ENCODE data around the gene TP63.

Gene TP63

DNA sequence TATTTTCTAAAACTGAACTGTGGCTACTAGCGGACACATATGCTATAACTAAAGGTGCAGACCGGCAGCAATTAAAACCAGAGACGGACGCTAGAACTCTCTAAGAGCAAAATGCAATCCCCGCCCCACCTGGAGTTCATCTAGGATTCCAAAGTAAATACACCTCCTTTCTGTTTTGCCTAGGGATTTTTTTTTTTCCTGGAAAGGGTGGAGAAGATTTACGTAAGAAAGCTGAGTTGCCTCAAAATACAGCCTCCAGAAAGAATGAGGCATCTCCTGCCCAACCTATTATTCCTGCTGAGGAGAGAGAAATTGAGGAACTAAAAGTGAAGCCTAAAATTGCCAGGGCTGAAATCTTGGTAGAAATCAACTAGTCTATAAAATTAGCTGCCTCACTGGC, 150.2 kb downstream of the TP63 start:
- TF ChIP-seq TEAD4 (IDR thresholded peaks at IDR 0.05): no peak
- no peak for TF ChIP-seq ZBTB7A (IDR thresholded peaks at IDR 0.05; ENCODE audit: low read depth)
- TF ChIP-seq TCF12 (IDR thresholded peaks at IDR 0.05; ENCODE audit: low read depth): no peak

DNA sequence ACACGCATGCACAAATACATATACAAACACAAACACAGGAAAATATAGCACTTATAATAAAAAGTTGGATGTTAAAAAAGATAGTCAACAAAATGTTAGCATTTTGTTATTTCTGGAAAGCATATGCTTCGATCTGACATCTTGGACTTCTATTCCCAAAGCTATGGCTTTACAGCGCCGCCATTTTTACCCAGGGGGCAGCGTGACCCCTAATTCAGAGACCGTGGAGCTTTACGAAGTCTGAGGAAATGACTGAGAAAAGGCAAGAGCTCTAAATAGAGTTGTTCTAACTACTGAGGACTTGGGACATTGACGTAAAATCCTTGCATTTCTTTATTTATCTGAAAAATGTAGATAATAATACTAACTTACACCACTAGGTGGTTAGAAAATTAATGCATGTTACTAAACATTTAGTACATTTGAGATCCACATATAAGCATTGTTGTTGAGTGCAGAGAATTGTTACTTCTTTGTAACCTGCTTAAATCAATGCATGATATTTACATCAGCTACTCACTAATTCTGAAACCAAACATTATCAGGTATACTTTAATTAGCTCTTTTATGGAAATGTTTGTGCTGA, 155.4 kb downstream of the TP63 start:
- TF ChIP-seq, protein P1, sequence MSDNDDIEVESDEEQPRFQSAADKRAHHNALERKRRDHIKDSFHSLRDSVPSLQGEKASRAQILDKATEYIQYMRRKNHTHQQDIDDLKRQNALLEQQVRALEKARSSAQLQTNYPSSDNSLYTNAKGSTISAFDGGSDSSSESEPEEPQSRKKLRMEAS (IDR thresholded peaks at IDR 0.05): no peak
- no peak for TF ChIP-seq CREB1 (IDR thresholded peaks at IDR 0.05; ENCODE audit: low read depth)
- TF ChIP-seq REST (IDR thresholded peaks at IDR 0.05; ENCODE audit: low read depth): no peak
- no peak for TF ChIP-seq YY1 (IDR thresholded peaks at IDR 0.05; ENCODE audit: low read depth)
- TF ChIP-seq TEAD4 (IDR thresholded peaks at IDR 0.05): no peak
- TF ChIP-seq USF1 (IDR thresholded peaks at IDR 0.05): no peak
- TF ChIP-seq EGR1 (IDR thresholded peaks at IDR 0.05): no peak
- TF ChIP-seq CEBPB (IDR thresholded peaks at IDR 0.05): no peak
- no peak for TF ChIP-seq TCF12 (IDR thresholded peaks at IDR 0.05; ENCODE audit: low read depth)
- no peak for TF ChIP-seq ZBTB7A (IDR thresholded peaks at IDR 0.05; ENCODE audit: low read depth)

- TF ChIP-seq USF1 (IDR thresholded peaks at IDR 0.05): no peak
- TF ChIP-seq, protein P1 (IDR thresholded peaks at IDR 0.05): no peak
- TF ChIP-seq TEAD4 (IDR thresholded peaks at IDR 0.05): no peak
- TF ChIP-seq CEBPB (IDR thresholded peaks at IDR 0.05): no peak
- TF ChIP-seq TCF12 (IDR thresholded peaks at IDR 0.05; ENCODE audit: low read depth): no peak
- no peak for TF ChIP-seq CREB1 (IDR thresholded peaks at IDR 0.05; ENCODE audit: low read depth)
- no peak for TF ChIP-seq TAF1 (IDR thresholded peaks at IDR 0.05; ENCODE audit: low read depth)
- TF ChIP-seq NFIC (IDR thresholded peaks at IDR 0.05): no peak
- TF ChIP-seq FOXM1 (IDR thresholded peaks at IDR 0.05; ENCODE audit: borderline replicate concordance, low read depth): no peak
- TF ChIP-seq ZBTB7A (IDR thresholded peaks at IDR 0.05; ENCODE audit: low read depth): no peak
- TF ChIP-seq EGR1 (IDR thresholded peaks at IDR 0.05): no peak
- TF ChIP-seq RAD21 (IDR thresholded peaks at IDR 0.05; ENCODE audit: low read depth): no peak
- no peak for TF ChIP-seq EP300 (IDR thresholded peaks at IDR 0.05; ENCODE audit: borderline replicate concordance)
- TF ChIP-seq REST (IDR thresholded peaks at IDR 0.05; ENCODE audit: low read depth): no peak
- no peak for TF ChIP-seq YY1 (IDR thresholded peaks at IDR 0.05; ENCODE audit: low read depth)
These were observed 156.0 kb downstream of the TP63 start for GRCh38 chr3:189787191-189787590.

- no peak for TF ChIP-seq TAF1 (IDR thresholded peaks at IDR 0.05; ENCODE audit: low read depth)
- TF ChIP-seq EGR1 (IDR thresholded peaks at IDR 0.05): no peak
- TF ChIP-seq CREB1 (IDR thresholded peaks at IDR 0.05; ENCODE audit: low read depth): no peak
- TF ChIP-seq, protein P1 (IDR thresholded peaks at IDR 0.05): no peak
These were observed 156.4 kb downstream of the TP63 start for GRCh38 chr3:189787632-189788031.

GRCh38 chr3:189789432-189789831, 158.2 kb downstream of the TP63 start:
- no peak for TF ChIP-seq CREB1 (IDR thresholded peaks at IDR 0.05; ENCODE audit: low read depth)
- no peak for TF ChIP-seq REST (IDR thresholded peaks at IDR 0.05; ENCODE audit: low read depth)
- no peak for TF ChIP-seq TCF12 (IDR thresholded peaks at IDR 0.05; ENCODE audit: low read depth)
- no peak for TF ChIP-seq CEBPB (IDR thresholded peaks at IDR 0.05)
- no peak for TF ChIP-seq EP300 (IDR thresholded peaks at IDR 0.05; ENCODE audit: borderline replicate concordance)
- TF ChIP-seq TAF1 (IDR thresholded peaks at IDR 0.05; ENCODE audit: low read depth): no peak
- TF ChIP-seq, protein P1 (IDR thresholded peaks at IDR 0.05): no peak
